K562 (cell line): ENCODE measurements around the gene ELOVL5. TPM values are rescaled to one million over a fixed set of nuclear protein-coding genes. Genes with fewer than 3 reads are reported as not detected.

Experiments
- ATAC-seq: fragments of 200-7000 bp; cut with Tn5 transposase; 3 replicates; pipeline ENCODE4 v1.9.1; 2020; ENCODE audit warnings: moderate library complexity
- Bru-seq: library from RNA; stranded (reverse); fragments of 400-500 nt; gene quantifications from one replicate; lab custom pipeline; 2021; lab: Mats Ljungman, UMichigan
- BruChase-seq, 2 experiments: library from RNA; stranded (reverse); fragments of 400-500 nt; gene quantifications; one replicate each; lab custom pipeline; 2021; lab: Mats Ljungman, UMichigan
- BruUV-seq: library from RNA; stranded (reverse); fragments of 400-500 nt; replicated peaks from 2 replicates; lab custom pipeline; 2021; lab: Mats Ljungman, UMichigan
- CTCF ChIA-PET: fragments of 300-600 bp; formaldehyde crosslinking; extraction: SDS; loops from one replicate; lab custom pipeline; 2021; ENCODE audit warnings: low intra/inter-chr PET ratio; lab: Yijun Ruan, JAX
- POLR2A ChIA-PET: fragments of 300-600, 350-650 bp; sonication (Branson Sonifier 250); formaldehyde crosslinking; extraction: SDS; loops from one replicate; lab custom pipeline; 2021; ENCODE audit warnings: antibody characterized with exemption, inconsistent platforms; lab: Yijun Ruan, JAX
- DNase-seq, 4 experiments: peaks; one replicate each; pipeline versions ENCODE4 v3.0.0 to v3.0.0-alpha.2; 2011 to 2018; ENCODE audit warnings: low spot score in 3 of 4, mixed read lengths in 3 of 4; ENCODE audit errors: extremely low read depth in 1 of 4
- FAIRE-seq: peaks from 2 replicates; lab custom pipeline; 2011; peaks lifted over from hg19 to GRCh38; lab: Jason Lieb, UNC
- H2AFZ ChIP-seq: 2 replicates; pipeline ENCODE4 v1.6.0; 2011; ENCODE audit warnings: low read depth, low read length, control low read depth, inconsistent platforms
- H3K27ac ChIP-seq: fragments of 200-600 bp; 3 replicates; pipeline ENCODE4 v1.8.0; 2011; ENCODE audit warnings: low read depth, mild to moderate bottlenecking, control low read depth, inconsistent platforms, low read length, moderate library complexity, mixed read lengths; ENCODE audit errors: extremely low read depth
- H3K27me3 ChIP-seq, 2 experiments: fragments of 300-600 bp in 1 of 2; 2 replicates in 1 of 2; 3 replicates in 1 of 2; pipeline versions ENCODE4 v1.6.0 to v1.8.0; 2011; ENCODE audit warnings: inconsistent platforms in 2 of 2, low read length in 2 of 2, mild to moderate bottlenecking in 1 of 2, mixed read lengths in 1 of 2, moderate library complexity in 1 of 2; ENCODE audit not compliant: control insufficient read depth in 2 of 2, insufficient read depth in 2 of 2
- H3K36me3 ChIP-seq: fragments of 300-600 bp; 3 replicates; pipeline ENCODE4 v1.8.0; 2011; ENCODE audit warnings: mild to moderate bottlenecking, low read length, inconsistent platforms; ENCODE audit not compliant: control insufficient read depth, insufficient read depth
- H3K4me1 ChIP-seq, 2 experiments: fragments of 200-600 bp in 1 of 2; replicated peaks in 1 of 2; 2 replicates in 1 of 2; 3 replicates in 1 of 2; pipeline versions ENCODE4 v1.5.1 to v1.8.0; 2011; ENCODE audit warnings: inconsistent platforms in 2 of 2, low read length in 2 of 2, mild to moderate bottlenecking in 1 of 2, mixed read lengths in 1 of 2, moderate library complexity in 1 of 2; ENCODE audit not compliant: control insufficient read depth in 2 of 2, insufficient read depth in 2 of 2
- H3K4me2 ChIP-seq: 2 replicates; pipeline ENCODE4 v1.6.1; 2011; ENCODE audit warnings: low read length, control low read depth, inconsistent platforms, mixed read lengths; ENCODE audit not compliant: insufficient read depth
- H3K4me3 ChIP-seq: fragments of 200-600 bp; sonication (generic), shearing (Covaris generic); 2 replicates; pipeline ENCODE4 v1.5.1; 2016; ENCODE audit warnings: control low read depth, inconsistent platforms
- H3K79me2 ChIP-seq: fragments of 200-600 bp; 3 replicates; pipeline ENCODE4 v1.8.0; 2011; ENCODE audit warnings: low read length, inconsistent platforms; ENCODE audit not compliant: control insufficient read depth, insufficient read depth
- H3K9ac ChIP-seq, 2 experiments: 2 replicates each; pipeline versions ENCODE4 v1.6.0 to v1.6.1; 2011; ENCODE audit warnings: low read depth in 2 of 2, low read length in 2 of 2, control low read depth in 1 of 2, inconsistent platforms in 1 of 2, mild to moderate bottlenecking in 1 of 2, mixed read lengths in 1 of 2; ENCODE audit not compliant: insufficient read depth in 1 of 2
- H3K9me1 ChIP-seq: one replicate; pipeline ENCODE4 v1.6.0; 2011; ENCODE audit warnings: inconsistent platforms, mild to moderate bottlenecking, low read length, moderate library complexity; ENCODE audit not compliant: control insufficient read depth, insufficient read depth
- H3K9me3 ChIP-seq: replicated peaks from 2 replicates; pipeline ENCODE4 v1.5.1; 2011; ENCODE audit warnings: low read depth, low read length, inconsistent platforms; ENCODE audit not compliant: control insufficient read depth, insufficient read depth
- H4K20me1 ChIP-seq: replicated peaks from 2 replicates; pipeline ENCODE4 v1.6.1; 2011; ENCODE audit warnings: low read length, inconsistent platforms, mixed read lengths; ENCODE audit not compliant: control insufficient read depth, insufficient read depth
- FIP1L1 ChIP-seq: fragments of 200-400 bp; formaldehyde crosslinking; IDR thresholded peaks from 2 replicates; pipeline ENCODE4 v1.6.1; 2018; ENCODE audit warnings: mild to moderate bottlenecking, low read depth, low read length; ENCODE audit not compliant: poor library complexity, severe bottlenecking
- KLF6 ChIP-seq: fragments of 250-450 bp; sonication (Bioruptor Pico); IDR thresholded peaks from 2 replicates; pipeline ENCODE4 v1.4.0; 2020; ENCODE audit warnings: mild to moderate bottlenecking, moderate library complexity, borderline replicate concordance
- LCOR ChIP-seq: sonication (generic); formaldehyde crosslinking; IDR thresholded peaks from 2 replicates; pipeline ENCODE4 v1.8.0; 2022; ENCODE audit warnings: mild to moderate bottlenecking, missing genetic modification reagents
- NCOA1 ChIP-seq: fragments of 450-650 bp; IDR thresholded peaks from 2 replicates; pipeline ENCODE4 v1.6.1; 2016; ENCODE audit warnings: low read depth
- NR2C1 ChIP-seq, 2 experiments: fragments of 450-650 bp; IDR thresholded peaks; 2 replicates each; pipeline ENCODE4 v1.6.1; 2017; ENCODE audit warnings: mild to moderate bottlenecking in 2 of 2, antibody characterized with exemption in 1 of 2, inconsistent platforms in 1 of 2, missing compliant biosample characterization in 1 of 2, missing genetic modification characterization in 1 of 2
- PHF20 ChIP-seq: fragments of 450-650 bp; IDR thresholded peaks from 2 replicates; pipeline ENCODE4 v1.6.1; 2018; ENCODE audit not compliant: partially characterized antibody
- PHTF2 ChIP-seq: fragments of 250-450 bp; sonication (Bioruptor Pico); IDR thresholded peaks from 2 replicates; pipeline ENCODE4 v1.5.0; 2021; ENCODE audit warnings: mild to moderate bottlenecking
- PURB ChIP-seq: sonication (generic); formaldehyde crosslinking; IDR thresholded peaks from 2 replicates; pipeline ENCODE4 v1.9.0; 2021; ENCODE audit warnings: low read depth, mild to moderate bottlenecking, missing genetic modification reagents
- ZBTB5 ChIP-seq: fragments of 450-650 bp; IDR thresholded peaks from 2 replicates; pipeline ENCODE4 v1.6.1; 2017; ENCODE audit warnings: antibody characterized with exemption
- ZNF140 ChIP-seq: fragments of 250-450 bp; sonication (Bioruptor Pico); IDR thresholded peaks from 2 replicates; pipeline ENCODE4 v1.8.0; 2021; ENCODE audit warnings: moderate library complexity, mild to moderate bottlenecking, inconsistent platforms
- ZNF224 ChIP-seq: sonication (generic); formaldehyde crosslinking; IDR thresholded peaks from 2 replicates; pipeline ENCODE4 v1.8.0; 2022; ENCODE audit warnings: mild to moderate bottlenecking, missing genetic modification reagents
- WGBS: fragments of 100-300 bp; shearing (Covaris generic); methylation state at CpG from one replicate; pipeline ENCODE4 v1.1.6; 2016; ENCODE audit warnings: low coverage, mixed read lengths; ENCODE audit not compliant: insufficient coverage; ENCODE audit errors: missing lambda C conversion rate; 5-methylcytosine and 5-hydroxymethylcytosine counted together
- in situ Hi-C: fragments of 300-500 bp; cut with MboI; formaldehyde crosslinking; loops from 4 replicates; pipeline ENCODE4 v1.15.0; 2018; ENCODE audit warnings: inconsistent platforms, mixed read lengths
- intact Hi-C: fragments of 100-400 bp; cut with micrococcal nuclease; formaldehyde crosslinking; loops from 2 replicates; pipeline ENCODE4 v1.14.2; 2022
- long read RNA-seq, 3 experiments: library from polyadenylated mRNA in 2 of 3; library from RNA in 1 of 3; unstranded in 2 of 3; stranded (forward) in 1 of 3; transcript quantifications; one replicate each; pipeline ENCODE4 v2.0.0, GENCODE V29; 2019 to 2022
- polyA minus RNA-seq, 3 experiments: library from RNA; depleted of rRNA, polyadenylated mRNA; stranded (reverse); fragments of >200 nt; gene quantifications; 2 replicates each; pipeline ENCODE4 v1.2.3, GENCODE V29; 2011
- polyA plus RNA-seq, 8 experiments: library from polyadenylated mRNA; depleted of rRNA in 4 of 8; stranded (reverse) in 5 of 8; unstranded in 3 of 8; fragments of >200 nt; fragmentation: Nextera tagmentation in 2 of 8; fragmentation: Illumina TruSeq in 1 of 8; extraction: Ambion mirVana in 2 of 8; extraction: Trizol in 1 of 8; gene quantifications; 2 replicates each; pipeline versions ENCODE4 v1.2.1 to v1.2.3, GENCODE V29; 2011 to 2014; ENCODE audit warnings: inconsistent platforms in 1 of 8, missing spikeins in 1 of 8
- total RNA-seq, 7 experiments: library from RNA; depleted of rRNA in 6 of 7; stranded (reverse); fragments of >200 nt in 6 of 7; fragmentation: Illumina TruSeq in 2 of 7; extraction: Trizol in 2 of 7; gene quantifications; 2 replicates each; pipeline versions ENCODE4 v1.2.1 to v1.2.3, GENCODE V29; 2011 to 2021; ENCODE audit warnings: low replicate concordance in 1 of 7
- TF ChIP-seq, protein P1 (sequence below): fragments of 450-650 bp; formaldehyde crosslinking; IDR thresholded peaks from 2 replicates; pipeline ENCODE4 v1.4.0; 2020; ENCODE audit warnings: mild to moderate bottlenecking, moderate library complexity

ELOVL5 gene
- total RNA-seq (2011; cell fraction: chromatin; rRNA removed; ENCODE audit: low replicate concordance), result 254 and 349 TPM in 2 replicates
- 242 and 277 TPM in 2 replicates for total RNA-seq (2011; cell fraction: nucleolus; rRNA removed)
- 310 and 344 TPM in 2 replicates for total RNA-seq (2011; cell fraction: nucleoplasm; rRNA removed)
- 70.6 and 80.6 TPM in 2 replicates for total RNA-seq (2014; rRNA removed)
- total RNA-seq (2014; rRNA removed; fragmentation: Illumina TruSeq; extraction: Trizol), result 131 and 151 TPM in 2 replicates
- total RNA-seq (2015; rRNA removed; fragmentation: Illumina TruSeq; extraction: Trizol), result 122 and 132 TPM in 2 replicates
- 134 and 151 TPM in 2 replicates for total RNA-seq (2021)
- polyA plus RNA-seq (2011; rRNA removed), result 245 TPM in 2 replicates
- polyA plus RNA-seq (2011; cell fraction: cytosol; rRNA removed), result 106 and 186 TPM in 2 replicates
- polyA plus RNA-seq (2011; cell fraction: nucleus; rRNA removed), result 434 and 508 TPM in 2 replicates
- polyA plus RNA-seq (2012), result 143 and 177 TPM in 2 replicates
- polyA plus RNA-seq (2014; fragmentation: Illumina TruSeq; extraction: Trizol), result 150 and 172 TPM in 2 replicates
- 100 to 1,000 TPM; 124 to 148 TPM for polyA plus RNA-seq (2014; fragmentation: Nextera tagmentation; extraction: Ambion mirVana)
- 107 and 109 TPM in 2 replicates for polyA plus RNA-seq (2014; rRNA removed)
- polyA minus RNA-seq (2011; rRNA and poly(A)+ RNA removed), result 294 and 362 TPM in 2 replicates
- polyA minus RNA-seq (2011; cell fraction: cytosol; rRNA and poly(A)+ RNA removed), result 132 and 149 TPM in 2 replicates
- polyA minus RNA-seq (2011; cell fraction: nucleus; rRNA and poly(A)+ RNA removed), result 163 and 262 TPM in 2 replicates
- percentile 97 among the genes with signal in this experiment for Bru-seq, nascent RNA
- BruChase-seq, experiment 1, labeled RNA remaining after a 2-hour chase, result percentile 97 among the genes with signal in this experiment
- BruChase-seq, experiment 2, labeled RNA remaining after a 6-hour chase, result percentile 98 among the genes with signal in this experiment
- long read RNA-seq, experiment 1, transcript ELOVL5-207 (7 exons, 2,875 nt), result minor isoform, 6 of 541 reads
- long read RNA-seq, experiment 1, transcript ELOVL5-201 (8 exons, 2,827 nt), result major isoform, 315 of 541 reads
- long read RNA-seq, experiment 1, partial matches to known transcripts, result 93 of 541 reads
- long read RNA-seq, experiment 1, other reads (novel, unspliced or antisense), result 122 of 541 reads
- long read RNA-seq, experiment 2, transcript ELOVL5-202 (3 exons, 580 nt), result minor isoform, 11 of 110 reads
- long read RNA-seq, experiment 2, transcript ELOVL5-201 (8 exons, 2,827 nt), result major isoform, 14 of 110 reads
- long read RNA-seq, experiment 2, partial matches to known transcripts, result 5 of 110 reads
- long read RNA-seq, experiment 2, other reads (novel, unspliced or antisense), result 80 of 110 reads
- long read RNA-seq, experiment 3, transcript ELOVL5-201 (8 exons, 2,827 nt), result major isoform, 109 of 135 reads
- long read RNA-seq, experiment 3, partial matches to known transcripts, result 4 of 135 reads
- long read RNA-seq, experiment 3, other reads (novel, unspliced or antisense), result 18 of 135 reads

- peak; percentile 87 for FAIRE-seq
- no TSS peak for BruUV-seq
- no peak for TF ChIP-seq ZNF224
- TF ChIP-seq FIP1L1, result peak; percentile 66
- peak; percentile 79 for TF ChIP-seq LCOR (CRISPR knock-in tag)
- no peak for TF ChIP-seq ZNF140
- no peak for TF ChIP-seq PURB (CRISPR knock-in tag)
- TF ChIP-seq NR2C1 (IDR thresholded peaks at IDR 0.05), result no peak
- no peak for TF ChIP-seq NR2C1 (tag; IDR thresholded peaks at IDR 0.05)
- no peak for TF ChIP-seq PHTF2 (CRISPR knock-in tag)
- TF ChIP-seq, protein P1, sequence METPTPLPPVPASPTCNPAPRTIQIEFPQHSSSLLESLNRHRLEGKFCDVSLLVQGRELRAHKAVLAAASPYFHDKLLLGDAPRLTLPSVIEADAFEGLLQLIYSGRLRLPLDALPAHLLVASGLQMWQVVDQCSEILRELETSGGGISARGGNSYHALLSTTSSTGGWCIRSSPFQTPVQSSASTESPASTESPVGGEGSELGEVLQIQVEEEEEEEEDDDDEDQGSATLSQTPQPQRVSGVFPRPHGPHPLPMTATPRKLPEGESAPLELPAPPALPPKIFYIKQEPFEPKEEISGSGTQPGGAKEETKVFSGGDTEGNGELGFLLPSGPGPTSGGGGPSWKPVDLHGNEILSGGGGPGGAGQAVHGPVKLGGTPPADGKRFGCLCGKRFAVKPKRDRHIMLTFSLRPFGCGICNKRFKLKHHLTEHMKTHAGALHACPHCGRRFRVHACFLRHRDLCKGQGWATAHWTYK (CRISPR knock-in tag), result no peak
- TF ChIP-seq KLF6 (CRISPR knock-in tag), result no peak
- TF ChIP-seq NCOA1, result peak; percentile 97
- TF ChIP-seq ZBTB5, result peak; percentile 71; the same call in 1 of the 2 replicates
- peak; percentile 34 for TF ChIP-seq PHF20
Observed at GRCh38 chr6:53348371-53349208, at the start of gene ELOVL5. TSS of gene ELOVL5 (minus strand) at chr6:53348950. CDS start at chr6:53295699, 53,251 bp downstream.

More at GRCh38 chr6:53348371-53349208, at the start of gene ELOVL5:
- intact Hi-C loops (loop anchor here (2.0 to 5.0 kb wide), 3 partner anchors 36 to 62 kb away; no protein-coding TSS in a partner anchor), in situ Hi-C loops (no loop called here)
- H3K36me3 ChIP-seq, result peaks cover 28% of the 10 kb centered on the region
- ChIA-PET CTCF (no interaction called here), POLR2A (interaction anchor here (0.6 to 3.0 kb wide), 6 partner anchors 9 to 57 kb away, joined by 3 to 10 read pairs (median 6); no protein-coding TSS in a partner anchor)
- peaks cover 36% of the 10 kb centered on the region for H4K20me1 ChIP-seq
- peaks cover 60% of the 10 kb centered on the region for H3K79me2 ChIP-seq
- WGBS, result under 1% methylated on average over 47 of the region's 101 CpGs
- peak within 1 kb of the TSS; percentile 88 for H3K4me3 ChIP-seq
- H3K9ac ChIP-seq, result peak within 1 kb of the TSS; percentile 81 to 97
- peak within 1 kb of the TSS; percentile 97 for H2AFZ ChIP-seq
- no peaks in the 10 kb centered on the region for H3K27me3 ChIP-seq
- H3K4me2 ChIP-seq, result peak within 1 kb of the TSS; percentile 88
- peaks cover 0 to 31% of the 10 kb centered on the region in 2 experiments; a peak in 3 of 5 replicates for H3K4me1 ChIP-seq
- peaks cover 5% of the 10 kb centered on the region for H3K9me1 ChIP-seq
- DNase-seq (peak; percentile 97 to 99 (median 97)), ATAC-seq (peak; percentile 87)
- H3K27ac ChIP-seq, result peak within 1 kb of the TSS; percentile 91
- no peaks in the 10 kb centered on the region for H3K9me3 ChIP-seq
